ENCODE data around the gene MMRN1. TPM values are rescaled to one million over a fixed set of nuclear protein-coding genes. Genes with fewer than 3 reads are reported as not detected.

MMRN1 gene, protein sequence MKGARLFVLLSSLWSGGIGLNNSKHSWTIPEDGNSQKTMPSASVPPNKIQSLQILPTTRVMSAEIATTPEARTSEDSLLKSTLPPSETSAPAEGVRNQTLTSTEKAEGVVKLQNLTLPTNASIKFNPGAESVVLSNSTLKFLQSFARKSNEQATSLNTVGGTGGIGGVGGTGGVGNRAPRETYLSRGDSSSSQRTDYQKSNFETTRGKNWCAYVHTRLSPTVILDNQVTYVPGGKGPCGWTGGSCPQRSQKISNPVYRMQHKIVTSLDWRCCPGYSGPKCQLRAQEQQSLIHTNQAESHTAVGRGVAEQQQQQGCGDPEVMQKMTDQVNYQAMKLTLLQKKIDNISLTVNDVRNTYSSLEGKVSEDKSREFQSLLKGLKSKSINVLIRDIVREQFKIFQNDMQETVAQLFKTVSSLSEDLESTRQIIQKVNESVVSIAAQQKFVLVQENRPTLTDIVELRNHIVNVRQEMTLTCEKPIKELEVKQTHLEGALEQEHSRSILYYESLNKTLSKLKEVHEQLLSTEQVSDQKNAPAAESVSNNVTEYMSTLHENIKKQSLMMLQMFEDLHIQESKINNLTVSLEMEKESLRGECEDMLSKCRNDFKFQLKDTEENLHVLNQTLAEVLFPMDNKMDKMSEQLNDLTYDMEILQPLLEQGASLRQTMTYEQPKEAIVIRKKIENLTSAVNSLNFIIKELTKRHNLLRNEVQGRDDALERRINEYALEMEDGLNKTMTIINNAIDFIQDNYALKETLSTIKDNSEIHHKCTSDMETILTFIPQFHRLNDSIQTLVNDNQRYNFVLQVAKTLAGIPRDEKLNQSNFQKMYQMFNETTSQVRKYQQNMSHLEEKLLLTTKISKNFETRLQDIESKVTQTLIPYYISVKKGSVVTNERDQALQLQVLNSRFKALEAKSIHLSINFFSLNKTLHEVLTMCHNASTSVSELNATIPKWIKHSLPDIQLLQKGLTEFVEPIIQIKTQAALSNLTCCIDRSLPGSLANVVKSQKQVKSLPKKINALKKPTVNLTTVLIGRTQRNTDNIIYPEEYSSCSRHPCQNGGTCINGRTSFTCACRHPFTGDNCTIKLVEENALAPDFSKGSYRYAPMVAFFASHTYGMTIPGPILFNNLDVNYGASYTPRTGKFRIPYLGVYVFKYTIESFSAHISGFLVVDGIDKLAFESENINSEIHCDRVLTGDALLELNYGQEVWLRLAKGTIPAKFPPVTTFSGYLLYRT
- total RNA-seq (1 to 10 TPM in 4 of 6 donors, under 1 TPM in 2; 0.56 to 5.4 (median 2.9) TPM), polyA plus RNA-seq (1 to 10 TPM; 2.7 to 7.1 TPM)

GRCh38 chr4:89894649-89895550 lies at the start of gene MMRN1:
Gene MMRN1 (plus strand): TSS chr4:89894854. CDS start chr4:89894972, 118 bp downstream.
- no peak within 1 kb of the TSS for H3K4me3 ChIP-seq
- no peak for FAIRE-seq

DNA sequence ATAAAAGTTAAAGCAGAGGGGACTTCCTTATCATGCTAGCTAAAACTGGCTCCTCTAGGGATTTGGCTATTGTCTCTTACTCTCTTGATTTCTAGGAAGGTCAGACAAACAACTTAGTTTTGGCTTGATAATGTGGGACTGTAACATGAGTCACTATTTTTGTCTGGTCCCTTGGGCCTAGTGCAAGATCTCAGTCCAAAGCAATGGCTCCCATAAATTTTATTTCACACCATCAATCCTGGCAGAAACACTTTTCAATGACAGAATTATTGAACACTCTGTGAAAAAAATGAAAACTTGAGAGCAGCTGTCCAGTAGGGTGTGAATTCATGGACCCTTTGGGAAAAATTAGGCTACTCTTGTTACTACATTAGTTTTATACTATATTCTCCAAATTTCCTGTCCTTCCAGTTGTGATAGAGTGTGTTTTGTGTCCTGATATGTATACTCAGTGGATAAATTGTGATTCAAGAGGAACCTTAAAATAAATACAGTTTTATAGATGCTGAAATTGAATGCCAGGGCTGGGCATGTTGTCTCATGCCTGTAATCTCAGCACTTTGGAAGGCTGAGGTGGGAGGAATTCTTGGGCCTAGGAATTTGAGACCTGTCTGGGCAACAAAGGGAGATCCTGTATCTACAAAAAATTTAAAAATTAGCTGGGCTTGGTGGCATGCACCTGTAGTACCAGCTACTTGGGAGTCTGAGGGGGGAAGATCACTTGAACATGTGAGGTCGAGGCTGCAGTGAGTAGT lies 46.9 kb upstream of the MMRN1 start:
- Histone ChIP-seq H3K4me3 (no peak overlapping the region), H3K9me3 (no peaks in the 10 kb centered on the region), H3K36me3 (no peaks in the 10 kb centered on the region), H3K27ac (no peak overlapping the region), H3K4me1 (no peaks in the 10 kb centered on the region), H3K27me3 (no peaks in the 10 kb centered on the region)
- no peak for FAIRE-seq
- ATAC-seq: no peak
- intact Hi-C loops (cut with DNase I): no loop called here
- WGBS, 2 donors: 87 to 100% methylated on average over 1 of the region's 1 CpG
- TF ChIP-seq, protein P1, sequence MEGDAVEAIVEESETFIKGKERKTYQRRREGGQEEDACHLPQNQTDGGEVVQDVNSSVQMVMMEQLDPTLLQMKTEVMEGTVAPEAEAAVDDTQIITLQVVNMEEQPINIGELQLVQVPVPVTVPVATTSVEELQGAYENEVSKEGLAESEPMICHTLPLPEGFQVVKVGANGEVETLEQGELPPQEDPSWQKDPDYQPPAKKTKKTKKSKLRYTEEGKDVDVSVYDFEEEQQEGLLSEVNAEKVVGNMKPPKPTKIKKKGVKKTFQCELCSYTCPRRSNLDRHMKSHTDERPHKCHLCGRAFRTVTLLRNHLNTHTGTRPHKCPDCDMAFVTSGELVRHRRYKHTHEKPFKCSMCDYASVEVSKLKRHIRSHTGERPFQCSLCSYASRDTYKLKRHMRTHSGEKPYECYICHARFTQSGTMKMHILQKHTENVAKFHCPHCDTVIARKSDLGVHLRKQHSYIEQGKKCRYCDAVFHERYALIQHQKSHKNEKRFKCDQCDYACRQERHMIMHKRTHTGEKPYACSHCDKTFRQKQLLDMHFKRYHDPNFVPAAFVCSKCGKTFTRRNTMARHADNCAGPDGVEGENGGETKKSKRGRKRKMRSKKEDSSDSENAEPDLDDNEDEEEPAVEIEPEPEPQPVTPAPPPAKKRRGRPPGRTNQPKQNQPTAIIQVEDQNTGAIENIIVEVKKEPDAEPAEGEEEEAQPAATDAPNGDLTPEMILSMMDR (IDR thresholded peaks at IDR 0.05): no peak
- DNase-seq: no peak

More at GRCh38 chr4:89894649-89895550, at the start of gene MMRN1:
- ATAC-seq: no peak
- Histone ChIP-seq H3K36me3 (no peaks in the 10 kb centered on the region), H3K9me3 (no peaks in the 10 kb centered on the region), H3K4me1 (peaks cover 0 to 10% (median 0%) of the 10 kb centered on the region in 3 donors), H3K27ac (no peak within 1 kb of the TSS), H3K27me3 (peaks cover 0 to 3% (median 0%) of the 10 kb centered on the region in 4 donors)
- intact Hi-C loops (cut with DNase I): no loop called here
- DNase-seq: no peak
- 80 to 87% methylated on average over 11 of the region's 11 CpGs for WGBS, 2 donors
- TF ChIP-seq, protein P1 (IDR thresholded peaks at IDR 0.05): no peak

- no peaks in the 10 kb centered on the region for H3K27me3 ChIP-seq
- DNase-seq (no peak), FAIRE-seq (no peak), ATAC-seq (no peak)
- H3K4me1 ChIP-seq: no peaks in the 10 kb centered on the region
- intact Hi-C loops (cut with DNase I): no loop called here
- 51 to 68% methylated on average over 3 of the region's 3 CpGs for WGBS, 2 donors
- H3K27ac ChIP-seq: no peak overlapping the region
- H3K4me3 ChIP-seq: no peak overlapping the region
- no peaks in the 10 kb centered on the region for H3K36me3 ChIP-seq
- no peaks in the 10 kb centered on the region for H3K9me3 ChIP-seq
- TF ChIP-seq, protein P1 (IDR thresholded peaks at IDR 0.05): no peak
Observed at GRCh38 chr4:89855236-89855635, 39.4 kb upstream of the MMRN1 start.

DNA sequence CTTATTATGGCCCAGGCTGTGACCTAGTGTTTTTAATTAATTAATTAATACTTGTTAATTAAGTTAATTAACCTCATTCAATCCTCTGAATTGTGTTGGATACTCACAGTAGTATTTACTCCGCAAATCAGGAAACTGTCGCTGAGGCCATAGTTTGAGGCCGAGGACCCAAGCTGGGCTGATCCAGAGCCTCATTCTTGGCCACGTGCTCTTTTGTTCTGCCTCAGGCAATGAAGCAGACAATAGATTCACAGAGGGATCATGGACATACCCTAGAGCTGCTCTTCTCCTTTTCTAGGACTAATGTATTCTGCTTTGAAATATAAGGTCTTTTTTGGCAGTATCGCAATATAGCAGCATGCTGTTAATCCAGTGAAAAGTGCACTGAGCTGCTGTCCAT lies 33.7 kb upstream of the MMRN1 start:
- Histone ChIP-seq H3K4me3 (no peak overlapping the region), H3K36me3 (no peaks in the 10 kb centered on the region), H3K27ac (no peak overlapping the region), H3K9me3 (no peaks in the 10 kb centered on the region), H3K4me1 (no peaks in the 10 kb centered on the region), H3K27me3 (no peaks in the 10 kb centered on the region)
- no peak for FAIRE-seq
- TF ChIP-seq, protein P1 (IDR thresholded peaks at IDR 0.05): no peak
- ATAC-seq: no peak
- 88 to 93% methylated on average over 5 of the region's 5 CpGs for WGBS, 2 donors
- intact Hi-C loops (cut with DNase I): no loop called here
- no peak for DNase-seq

Data from pancreas (tissue), 10 donors.